Activated CD4-positive, alpha-beta T cell treated with anti-CD3 and anti-CD28 coated beads, Interleukin-10, Interleukin-2, amounts not matched to agents 100 ng/mL and 50 ng/mL, durations not matched to agents 16 hours and 8 hours (primary cell): Measurements from ENCODE around the gene SYTL3.
A peak's percentile ranks its signal among the peaks of the same experiment; 100 is the strongest.

Experiments used
- DNase-seq: peaks from one replicate; pipeline ENCODE4 v3.0.0-alpha.2; 2020

SYTL3 gene

GRCh38 chr6:158799051-158799792, 149.4 kb downstream of the SYTL3 start:
- no peak for DNase-seq

DNA sequence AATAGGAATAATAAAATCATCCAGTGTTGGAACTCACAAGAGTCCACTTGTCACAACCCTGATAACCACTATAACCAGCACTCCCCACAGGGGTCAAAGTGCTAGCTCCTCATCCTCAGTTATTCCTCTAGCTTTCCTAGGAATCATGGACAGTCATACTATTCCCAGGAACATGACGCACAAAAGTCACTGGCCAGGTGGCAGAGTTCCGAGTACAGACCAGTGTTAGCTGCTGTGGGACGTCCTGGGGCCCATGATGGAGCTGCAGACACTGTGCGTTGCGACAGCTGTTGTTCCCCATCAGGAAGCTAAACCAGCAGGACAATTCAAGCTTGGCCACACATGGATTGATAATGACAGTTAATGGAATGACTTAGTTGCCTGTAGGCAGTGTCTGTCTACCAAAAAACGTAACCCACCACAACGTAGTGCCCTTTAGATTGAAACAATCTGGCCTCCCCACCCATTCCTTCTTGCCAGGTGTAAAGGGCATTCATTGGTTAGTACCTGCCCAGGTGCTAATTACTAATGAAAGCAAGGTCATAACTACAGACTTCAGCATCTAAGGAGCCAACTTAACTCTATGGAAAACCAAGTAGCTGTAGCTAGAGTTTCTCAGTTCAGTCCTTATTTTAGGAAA, 151.9 kb downstream of the SYTL3 start:
- DNase-seq, result no peak

- peak; percentile 71 for DNase-seq
These were observed 153.9 kb downstream of the SYTL3 start for GRCh38 chr6:158803733-158804143.

DNA sequence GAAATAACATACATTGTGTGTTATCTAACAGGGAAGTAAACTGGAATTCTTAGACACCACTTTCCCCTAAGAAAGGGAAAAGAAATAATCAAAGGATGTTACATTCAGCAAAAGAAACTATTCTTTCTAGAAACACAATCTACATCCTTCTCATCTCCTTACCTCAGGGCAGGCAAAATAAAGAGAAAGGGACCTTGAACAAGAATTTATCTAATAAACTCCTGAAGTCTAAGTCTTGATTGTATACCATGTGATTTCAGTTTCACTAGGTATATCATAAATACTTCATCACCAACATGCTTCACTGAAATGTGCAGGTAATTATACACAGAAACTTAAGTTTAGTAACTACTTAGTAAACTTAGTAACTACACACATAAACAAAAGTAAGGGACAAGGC, 154.4 kb downstream of the SYTL3 start:
- no peak for DNase-seq

DNA sequence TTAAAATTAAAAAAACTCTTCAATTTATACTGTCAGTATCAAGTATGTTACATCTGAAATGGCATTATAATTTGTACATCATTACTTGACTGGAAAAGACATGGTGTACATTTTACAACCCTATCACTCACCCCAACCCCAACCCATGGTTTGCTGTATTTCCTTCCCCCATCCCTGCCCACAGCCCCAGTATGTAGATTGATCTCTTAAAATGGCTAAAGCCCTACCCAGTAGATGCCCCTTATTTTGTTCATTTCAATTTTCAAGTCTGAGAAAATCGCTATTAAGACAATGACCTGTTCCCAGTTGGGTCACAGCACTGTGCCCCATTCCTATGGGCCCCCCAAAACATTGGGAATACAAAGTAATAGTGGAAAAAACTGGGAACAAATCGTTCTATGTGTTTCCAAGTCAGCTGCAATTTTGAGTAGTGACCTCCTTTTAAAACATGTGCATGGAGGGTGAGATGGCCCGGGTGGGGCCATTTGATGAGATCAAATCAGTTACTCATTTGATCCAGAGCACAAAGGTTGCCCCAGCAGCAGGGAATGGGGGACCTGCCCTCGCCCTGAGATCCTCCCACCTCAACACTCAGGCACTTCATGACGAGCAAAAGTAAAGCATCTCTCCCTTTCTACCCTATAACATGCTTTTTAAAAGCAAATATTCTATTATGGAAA, 156.0 kb downstream of the SYTL3 start:
- no peak for DNase-seq

DNA sequence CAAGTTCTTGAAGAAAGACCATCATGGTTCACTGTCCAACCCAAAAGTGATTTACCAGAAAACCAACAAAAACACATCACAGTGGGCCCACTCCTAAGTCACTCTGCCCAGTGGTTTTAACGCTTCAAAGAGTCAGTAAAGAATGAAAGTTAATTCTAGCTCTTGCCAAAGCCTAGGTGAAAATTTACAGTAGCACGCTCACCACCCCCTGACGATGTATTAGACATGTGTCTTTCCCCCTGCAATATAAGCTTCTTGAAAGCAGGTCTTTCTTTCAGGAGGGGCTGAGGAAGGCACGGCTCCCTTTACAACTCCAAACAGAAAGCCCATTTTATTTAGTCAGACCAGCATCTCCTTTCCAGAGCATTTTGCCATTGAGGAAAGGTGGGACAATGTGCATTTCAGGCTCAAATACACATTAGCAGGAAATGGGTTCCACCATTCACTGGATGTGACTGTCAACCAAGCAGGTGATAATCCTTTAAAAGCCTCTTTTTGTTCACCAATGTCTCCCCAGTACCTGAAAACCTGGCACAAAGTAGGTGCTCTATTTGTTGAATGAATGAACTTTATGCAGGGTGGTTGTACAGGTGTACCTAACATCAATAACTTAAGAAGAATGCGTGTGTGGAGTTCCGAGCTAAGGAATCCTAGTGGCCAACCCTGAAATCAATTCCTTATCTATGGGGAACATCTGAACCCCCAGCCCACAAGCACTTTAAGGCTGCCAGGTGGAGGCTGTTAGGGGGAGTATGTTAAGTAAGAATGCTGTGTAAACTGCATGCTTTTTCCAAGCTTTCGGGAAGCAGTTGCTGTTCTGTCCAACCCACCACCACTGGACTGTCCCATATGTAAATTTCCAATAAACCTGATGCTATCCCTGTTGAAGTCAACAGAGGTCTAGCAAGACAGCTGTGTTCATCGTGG, 157.9 kb downstream of the SYTL3 start:
- no peak for DNase-seq

DNA sequence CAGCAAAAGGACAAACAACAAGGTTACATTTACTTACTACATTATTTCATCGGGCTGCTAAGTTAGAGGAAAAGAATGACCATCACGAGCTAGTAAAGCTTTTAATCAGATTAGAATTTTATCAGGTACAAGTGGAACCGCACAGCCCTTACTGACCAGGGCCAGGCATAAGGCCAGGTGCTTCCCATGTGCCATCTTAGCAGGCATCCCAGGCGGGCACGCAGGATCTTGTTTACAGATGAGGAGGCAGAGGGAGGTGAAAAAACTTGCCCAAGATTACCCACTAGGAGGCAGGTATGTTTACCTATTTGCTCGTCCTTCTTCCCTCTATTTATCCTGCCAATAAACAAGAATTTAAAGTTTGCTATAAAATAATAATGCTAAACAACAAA, 158.6 kb downstream of the SYTL3 start:
- DNase-seq, result no peak

GRCh38 chr6:158808941-158809678, 159.3 kb downstream of the SYTL3 start:
- DNase-seq, result no peak

DNA sequence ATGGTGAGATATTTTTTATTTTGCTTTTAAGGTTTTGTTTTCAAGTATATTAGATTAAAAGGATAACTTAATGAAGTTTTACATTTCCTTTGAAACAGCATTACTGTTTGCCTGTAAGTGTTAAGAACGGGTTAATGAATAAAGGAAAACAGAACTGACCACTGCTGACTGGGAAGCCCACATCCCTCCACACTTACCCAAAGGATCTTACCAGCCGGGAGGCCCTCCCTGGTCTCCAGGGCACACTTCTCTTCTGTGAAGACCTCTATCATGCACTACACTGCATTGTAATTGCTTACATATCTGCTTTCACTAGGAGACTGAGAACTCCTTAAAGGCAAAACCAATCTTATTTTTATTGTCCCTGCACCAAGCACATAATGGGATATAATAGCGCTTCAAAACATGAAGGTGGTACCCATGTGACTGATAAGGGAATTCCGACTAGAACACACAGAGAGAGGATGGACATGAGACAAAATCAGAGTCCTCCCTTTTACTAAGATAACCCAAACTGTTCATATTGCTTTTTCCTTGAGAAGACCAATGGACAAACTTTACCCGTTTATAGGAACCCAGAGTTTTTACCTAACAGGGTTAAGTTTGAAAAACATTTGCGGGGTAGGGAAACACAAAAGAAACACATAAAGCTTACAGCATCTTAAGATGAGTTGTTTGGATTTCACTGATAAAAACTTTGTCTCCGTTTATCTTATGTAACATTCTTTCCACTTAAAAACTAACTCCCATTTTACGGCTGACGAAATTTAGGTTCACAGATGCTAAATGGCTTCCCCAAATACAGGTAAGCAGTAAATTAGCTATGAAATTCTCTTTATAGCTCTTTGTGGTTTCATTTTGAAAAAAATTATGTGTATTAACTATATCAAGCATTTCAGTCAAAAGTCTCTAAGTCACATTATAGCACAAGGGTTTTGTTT, 160.6 kb downstream of the SYTL3 start:
- DNase-seq, result no peak

DNA sequence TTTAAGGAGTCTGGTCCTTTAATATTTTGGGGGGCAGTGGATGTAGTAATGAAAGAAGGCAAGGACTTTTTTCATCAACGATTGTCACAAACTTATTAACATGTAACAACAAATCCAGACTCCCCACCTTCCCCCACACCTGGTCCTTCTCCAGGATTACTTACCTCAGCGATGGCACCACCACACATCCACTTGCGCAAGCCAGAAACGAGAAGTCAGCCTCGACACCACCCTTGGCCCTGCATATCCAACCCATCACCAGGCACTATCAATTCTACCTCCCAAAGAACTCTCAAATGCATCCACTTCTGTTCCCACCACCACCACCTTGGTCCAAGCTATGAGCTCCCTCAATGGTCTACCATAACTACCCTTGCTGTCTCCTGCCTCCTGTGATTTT, 162.8 kb downstream of the SYTL3 start:
- no peak for DNase-seq

GRCh38 chr6:158813032-158813431, 163.2 kb downstream of the SYTL3 start:
- DNase-seq, result peak; percentile 44
